AG04450 (cell line): ENCODE results near the gene UQCC3. TPM values are rescaled to one million over a fixed set of nuclear protein-coding genes. Genes with fewer than 3 reads are reported as not detected.

ENCODE experiments used
- CTCF ChIA-PET: fragments of 300-600, 350-600 bp; formaldehyde crosslinking; extraction: SDS; loops from one replicate; lab custom pipeline; 2022; ENCODE audit warnings: antibody characterized with exemption, inconsistent platforms; lab: Charles Lee
- POLR2A ChIA-PET: fragments of 350-600 bp; formaldehyde crosslinking; extraction: SDS; loops from one replicate; lab custom pipeline; 2021; ENCODE audit warnings: antibody characterized with exemption, inconsistent platforms; lab: Yijun Ruan, JAX
- DNase-seq: peaks from one replicate; pipeline ENCODE4 v3.0.0-alpha.2; 2011; ENCODE audit warnings: low read depth, low spot score
- H3K27ac ChIP-seq: one replicate; pipeline ENCODE4 v1.5.1; 2012; ENCODE audit warnings: low read depth, low read length, control low read depth
- H3K27me3 ChIP-seq: one replicate; pipeline ENCODE4 v1.6.0; 2012; ENCODE audit warnings: low read length; ENCODE audit not compliant: control insufficient read depth, insufficient read depth
- H3K4me3 ChIP-seq: 2 replicates; pipeline ENCODE4 v1.5.1; 2011; ENCODE audit warnings: mild to moderate bottlenecking, low read depth, low read length, control low read depth
- H3K9me3 ChIP-seq: 2 replicates; pipeline ENCODE4 v1.5.1; 2012; ENCODE audit warnings: low read length; ENCODE audit not compliant: control insufficient read depth, insufficient read depth
- CTCF ChIP-seq: IDR thresholded peaks from 2 replicates; pipeline ENCODE4 v1.5.1; 2011; ENCODE audit warnings: low read depth, low read length, control low read depth, inconsistent platforms
- polyA plus RNA-seq: library from polyadenylated mRNA; depleted of rRNA; stranded (reverse); fragments of >200 nt; gene quantifications from 2 replicates; pipeline ENCODE4 v1.2.3, GENCODE V29; 2011

The UQCC3 gene
- polyA plus RNA-seq, 1 experiment: 6.2 TPM

GRCh38 chr11:62677156-62677555, 5.7 kb downstream of the UQCC3 start:
- CTCF ChIA-PET: interaction anchor here (0.7 kb wide), 1 partner anchor 12 kb away, joined by 3 read pairs; the partner anchor contains the start of genes C11orf98 and CSKMT
- no peak overlapping the region for H3K27ac ChIP-seq
- no peak for DNase-seq
- no peak overlapping the region; the same call in 1 of the 2 replicates for H3K4me3 ChIP-seq
- TF ChIP-seq CTCF: no peak
- H3K27me3 ChIP-seq: no peaks in the 10 kb centered on the region
- H3K9me3 ChIP-seq: peaks cover 4% of the 10 kb centered on the region; the same call in 1 of the 2 replicates
- POLR2A ChIA-PET: interaction anchor here (0.8 to 5.6 kb wide), 3 partner anchors 12 to 155 kb away, joined by 4 to 50 read pairs (median 10); partner anchors contain the start of genes C11orf98, CSKMT, LRRN4CL and STX5

- CTCF ChIA-PET: interaction anchor here (0.6 to 0.7 kb wide), 2 partner anchors 13 to 27 kb away, joined by 3 read pairs; partner anchors contain the start of genes C11orf98 and CSKMT
These were observed 6.2 kb downstream of the UQCC3 start for GRCh38 chr11:62677714-62678113.

GRCh38 chr11:62678433-62678769, 6.9 kb downstream of the UQCC3 start:
- H3K9me3 ChIP-seq: peaks cover 4% of the 10 kb centered on the region; the same call in 1 of the 2 replicates
- ChIA-PET POLR2A (interaction anchor here (2.1 to 4.0 kb wide), 3 partner anchors 9 to 13 kb away, joined by 7 to 70 read pairs (median 13); partner anchors contain the start of genes C11orf98, CSKMT and LRRN4CL), CTCF (no interaction called here)
- DNase-seq: no peak
- H3K27ac ChIP-seq: peak overlapping the region; percentile 80
- H3K27me3 ChIP-seq: no peaks in the 10 kb centered on the region
- peak overlapping the region; percentile 98 for H3K4me3 ChIP-seq
- TF ChIP-seq CTCF: no peak

More at GRCh38 chr11:62677714-62678113, 6.2 kb downstream of the UQCC3 start:
- Histone ChIP-seq H3K27ac (no peak overlapping the region), H3K27me3 (no peaks in the 10 kb centered on the region), H3K4me3 (peak overlapping the region; percentile 98), H3K9me3 (peaks cover 4% of the 10 kb centered on the region; the same call in 1 of the 2 replicates)
- POLR2A ChIA-PET: interaction anchor here (5.6 kb wide), 1 partner anchor 13 kb away, joined by 50 read pairs; the partner anchor contains the start of genes C11orf98 and CSKMT
- no peak for TF ChIP-seq CTCF
- no peak for DNase-seq

- TF ChIP-seq CTCF: no peak
- peak; percentile 66 for DNase-seq
- peak within 1 kb of the TSS; percentile 98 for H3K4me3 ChIP-seq
- H3K27ac ChIP-seq: peak within 1 kb of the TSS; percentile 80
- CTCF ChIA-PET: interaction anchor here (1.1 to 3.2 kb wide), 3 partner anchors 7 to 108 kb away, joined by 3 to 36 read pairs (median 13); partner anchors contain the start of genes LBHD1 and UQCC3
- peaks cover 4% of the 10 kb centered on the region; the same call in 1 of the 2 replicates for H3K9me3 ChIP-seq
- no peaks in the 10 kb centered on the region for H3K27me3 ChIP-seq
- POLR2A ChIA-PET: interaction anchor here (0.6 to 4.0 kb wide), 9 partner anchors 9 to 133 kb away, joined by 3 to 70 read pairs (median 3); partner anchors contain the start of genes B3GAT3, C11orf98, CSKMT and INTS5
These were observed 7.6 kb downstream of the UQCC3 start, which contains the start of gene UBXN1 for GRCh38 chr11:62678770-62679696. TSS of gene UBXN1 (minus strand) at chr11:62679073. CDS start at chr11:62678923, 150 bp downstream.
